HCT116 (cell line): ENCODE measurements around the gene TEX22.

Source experiments
- ATF3 ChIP-seq: IDR thresholded peaks from 2 replicates; pipeline ENCODE4 v1.6.1; 2012
- CTCF ChIP-seq, 3 experiments: fragments of 200-600 bp in 1 of 3; sonication (generic) in 1 of 3; IDR thresholded peaks in 2 of 3; conservative IDR thresholded peaks in 1 of 3; 2 replicates each; pipeline ENCODE4 v1.5.1; 2012 to 2017; ENCODE audit warnings: low read depth in 2 of 3, low read length in 2 of 3, antibody characterized with exemption in 1 of 3, borderline replicate concordance in 1 of 3, control low read depth in 1 of 3, mild to moderate bottlenecking in 1 of 3, mixed read lengths in 1 of 3, mixed run types in 1 of 3, moderate library complexity in 1 of 3; ENCODE audit not compliant: insufficient read depth in 1 of 3
- ELF1 ChIP-seq: IDR thresholded peaks from 2 replicates; pipeline ENCODE4 v1.6.1; 2012; ENCODE audit warnings: low read depth, borderline replicate concordance
- FOSL1 ChIP-seq: IDR thresholded peaks from 2 replicates; pipeline ENCODE4 v1.6.1; 2012; ENCODE audit warnings: low read depth
- MAX ChIP-seq: IDR thresholded peaks from 2 replicates; pipeline ENCODE4 v1.6.1; 2012
- POLR2A ChIP-seq: IDR thresholded peaks from 2 replicates; pipeline ENCODE4 v1.7.0; 2011; ENCODE audit warnings: borderline replicate concordance; ENCODE audit not compliant: insufficient read depth, insufficient read length; ENCODE audit errors: extremely low read depth
- RAD21 ChIP-seq: IDR thresholded peaks from 2 replicates; pipeline ENCODE4 v1.6.1; 2012; ENCODE audit warnings: low read depth, mild to moderate bottlenecking
- TCF7L2 ChIP-seq: IDR thresholded peaks from 2 replicates; pipeline ENCODE4 v1.7.0; 2011; ENCODE audit warnings: borderline replicate concordance, inconsistent platforms; ENCODE audit not compliant: insufficient read depth, insufficient read length; ENCODE audit errors: extremely low read depth
- ZNF274 ChIP-seq: fragments of 200-500 bp; sonication (Bioruptor generic); IDR thresholded peaks from 2 replicates; pipeline ENCODE4 v1.6.1; 2014; ENCODE audit warnings: mild to moderate bottlenecking, low read depth, low read length, inconsistent platforms

GRCh38 chr14:105385322-105385637 lies 13.1 kb upstream of the TEX22 start:
- TF ChIP-seq CTCF (IDR thresholded peaks at IDR 0.05 in 2 of 3, conservative IDR thresholded peaks at IDR 0.05 in 1 of 3; ENCODE audit: borderline replicate concordance in 1 of 3, insufficient read depth in 1 of 3, low read depth in 2 of 3, low read length in 2 of 3) (no peak), ATF3 (no peak), TCF7L2 (no peak), FOSL1 (no peak), POLR2A (no peak), MAX (no peak), RAD21 (no peak), ZNF274 (no peak), ELF1 (no peak)
